ENCODE measurements around the gene ARL6IP6.

- TF ChIP-seq ZNF552 (CRISPR knock-in tag; IDR thresholded peaks at IDR 0.05; ENCODE audit: borderline replicate concordance), result no peak
- no peak for TF ChIP-seq NR2C2 (CRISPR knock-in tag; IDR thresholded peaks at IDR 0.05; ENCODE audit: borderline replicate concordance)
- TF ChIP-seq ZNF766 (CRISPR knock-in tag; IDR thresholded peaks at IDR 0.05; ENCODE audit: borderline replicate concordance), result no peak
- TF ChIP-seq ZNF678 (CRISPR knock-in tag; IDR thresholded peaks at IDR 0.05), result no peak
- no peak for TF ChIP-seq MZF1 (CRISPR knock-in tag; IDR thresholded peaks at IDR 0.05; ENCODE audit: borderline replicate concordance)
- TF ChIP-seq UBTF (CRISPR knock-in tag; IDR thresholded peaks at IDR 0.05), result no peak
- TF ChIP-seq ZNF335 (CRISPR knock-in tag; IDR thresholded peaks at IDR 0.05), result no peak
- no peak for TF ChIP-seq JDP2 (CRISPR knock-in tag; IDR thresholded peaks at IDR 0.05; ENCODE audit: borderline replicate concordance)
- no peak for TF ChIP-seq ZXDC (CRISPR knock-in tag; IDR thresholded peaks at IDR 0.05)
- TF ChIP-seq TFE3 (CRISPR knock-in tag; IDR thresholded peaks at IDR 0.05), result no peak
- TF ChIP-seq ZNF274 (CRISPR knock-in tag; IDR thresholded peaks at IDR 0.05), result no peak
- no peak for TF ChIP-seq TRAFD1 (CRISPR knock-in tag; IDR thresholded peaks at IDR 0.05; ENCODE audit: borderline replicate concordance)
Measured at GRCh38 chr2:152782171-152782570, 63.8 kb downstream of the ARL6IP6 start.
